Liver (tissue), 2 donors: ENCODE results near the gene GHR.

Experiments
- TF ChIP-seq, protein P1 (sequence below): fragments of 150-350 bp; IDR thresholded peaks from 2 replicates; pipeline ENCODE4 v1.5.1; 2017; ENCODE audit warnings: improper control_type of control experiment, low read depth, low read length; ENCODE audit not compliant: missing input control
- TF ChIP-seq, protein P2 (sequence below): IDR thresholded peaks from 2 replicates; pipeline ENCODE4 v1.6.1; 2016; ENCODE audit warnings: antibody characterized with exemption, mild to moderate bottlenecking
- donor health status: healthy.

DNA sequence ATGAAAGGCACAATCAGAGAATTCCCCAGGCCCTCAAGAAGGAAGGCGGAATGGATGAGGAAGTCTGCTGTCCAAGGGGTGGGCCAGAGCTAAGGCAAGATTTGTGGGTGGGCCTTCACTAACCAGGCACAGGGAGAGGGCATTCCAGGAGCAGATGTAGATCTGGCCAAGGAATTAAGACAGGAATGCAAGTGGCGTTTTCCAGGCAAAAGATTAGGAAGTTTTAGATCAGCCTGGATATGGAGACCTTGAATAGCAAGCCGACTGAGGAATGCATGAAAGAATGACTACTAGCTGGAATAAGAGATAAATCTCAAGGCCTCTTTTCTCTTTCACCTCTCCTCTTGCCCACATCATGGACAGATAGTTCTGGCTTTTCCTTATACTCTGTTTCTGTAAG is 68.5 kb downstream of the GHR start:
- TF ChIP-seq, protein P1, sequence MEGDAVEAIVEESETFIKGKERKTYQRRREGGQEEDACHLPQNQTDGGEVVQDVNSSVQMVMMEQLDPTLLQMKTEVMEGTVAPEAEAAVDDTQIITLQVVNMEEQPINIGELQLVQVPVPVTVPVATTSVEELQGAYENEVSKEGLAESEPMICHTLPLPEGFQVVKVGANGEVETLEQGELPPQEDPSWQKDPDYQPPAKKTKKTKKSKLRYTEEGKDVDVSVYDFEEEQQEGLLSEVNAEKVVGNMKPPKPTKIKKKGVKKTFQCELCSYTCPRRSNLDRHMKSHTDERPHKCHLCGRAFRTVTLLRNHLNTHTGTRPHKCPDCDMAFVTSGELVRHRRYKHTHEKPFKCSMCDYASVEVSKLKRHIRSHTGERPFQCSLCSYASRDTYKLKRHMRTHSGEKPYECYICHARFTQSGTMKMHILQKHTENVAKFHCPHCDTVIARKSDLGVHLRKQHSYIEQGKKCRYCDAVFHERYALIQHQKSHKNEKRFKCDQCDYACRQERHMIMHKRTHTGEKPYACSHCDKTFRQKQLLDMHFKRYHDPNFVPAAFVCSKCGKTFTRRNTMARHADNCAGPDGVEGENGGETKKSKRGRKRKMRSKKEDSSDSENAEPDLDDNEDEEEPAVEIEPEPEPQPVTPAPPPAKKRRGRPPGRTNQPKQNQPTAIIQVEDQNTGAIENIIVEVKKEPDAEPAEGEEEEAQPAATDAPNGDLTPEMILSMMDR: no peak
- TF ChIP-seq, protein P2, sequence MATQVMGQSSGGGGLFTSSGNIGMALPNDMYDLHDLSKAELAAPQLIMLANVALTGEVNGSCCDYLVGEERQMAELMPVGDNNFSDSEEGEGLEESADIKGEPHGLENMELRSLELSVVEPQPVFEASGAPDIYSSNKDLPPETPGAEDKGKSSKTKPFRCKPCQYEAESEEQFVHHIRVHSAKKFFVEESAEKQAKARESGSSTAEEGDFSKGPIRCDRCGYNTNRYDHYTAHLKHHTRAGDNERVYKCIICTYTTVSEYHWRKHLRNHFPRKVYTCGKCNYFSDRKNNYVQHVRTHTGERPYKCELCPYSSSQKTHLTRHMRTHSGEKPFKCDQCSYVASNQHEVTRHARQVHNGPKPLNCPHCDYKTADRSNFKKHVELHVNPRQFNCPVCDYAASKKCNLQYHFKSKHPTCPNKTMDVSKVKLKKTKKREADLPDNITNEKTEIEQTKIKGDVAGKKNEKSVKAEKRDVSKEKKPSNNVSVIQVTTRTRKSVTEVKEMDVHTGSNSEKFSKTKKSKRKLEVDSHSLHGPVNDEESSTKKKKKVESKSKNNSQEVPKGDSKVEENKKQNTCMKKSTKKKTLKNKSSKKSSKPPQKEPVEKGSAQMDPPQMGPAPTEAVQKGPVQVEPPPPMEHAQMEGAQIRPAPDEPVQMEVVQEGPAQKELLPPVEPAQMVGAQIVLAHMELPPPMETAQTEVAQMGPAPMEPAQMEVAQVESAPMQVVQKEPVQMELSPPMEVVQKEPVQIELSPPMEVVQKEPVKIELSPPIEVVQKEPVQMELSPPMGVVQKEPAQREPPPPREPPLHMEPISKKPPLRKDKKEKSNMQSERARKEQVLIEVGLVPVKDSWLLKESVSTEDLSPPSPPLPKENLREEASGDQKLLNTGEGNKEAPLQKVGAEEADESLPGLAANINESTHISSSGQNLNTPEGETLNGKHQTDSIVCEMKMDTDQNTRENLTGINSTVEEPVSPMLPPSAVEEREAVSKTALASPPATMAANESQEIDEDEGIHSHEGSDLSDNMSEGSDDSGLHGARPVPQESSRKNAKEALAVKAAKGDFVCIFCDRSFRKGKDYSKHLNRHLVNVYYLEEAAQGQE: no peak
